IPS DF 4.7 (cell line): ENCODE results near the gene RPS8.
"Not testable (repeated sequence)": the region's sequence is repeated elsewhere in the genome, so short reads cannot be mapped to it uniquely, and the experiment has no call there.

Experiments
- DNase-seq: peaks from one replicate; pipeline ENCODE4 v3.0.0-alpha.2; 2013; ENCODE audit warnings: low spot score; ENCODE audit errors: extremely low read depth

Gene RPS8

DNA sequence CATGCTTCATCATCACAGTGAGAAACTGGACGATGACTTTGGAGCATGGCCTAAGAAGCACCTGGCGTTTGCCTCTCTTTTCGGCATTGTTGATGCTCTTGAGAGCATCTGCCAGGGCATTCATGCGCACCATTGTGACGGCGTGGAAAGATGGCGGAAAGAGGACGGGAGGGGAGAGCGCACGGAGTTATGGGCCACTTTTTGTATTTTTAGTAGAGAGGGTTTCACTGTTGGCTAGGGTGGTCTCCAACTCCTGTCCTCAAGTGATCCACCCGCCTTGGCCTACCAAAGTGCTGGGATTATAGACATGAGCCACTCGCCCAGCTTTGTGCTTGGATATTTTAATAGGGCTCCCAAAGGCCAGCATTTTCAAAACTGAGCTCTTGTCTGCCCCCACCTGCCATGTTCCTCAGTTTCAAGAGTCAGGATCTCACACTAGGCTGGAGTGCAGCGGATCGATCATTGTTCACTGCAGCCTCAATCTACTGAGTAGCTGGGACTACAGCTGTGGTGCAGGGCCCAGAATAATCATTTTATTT is 5.3 kb downstream of the RPS8 start:
- no peak for DNase-seq

GRCh38 chr1:44783697-44784093 is 8.4 kb downstream of the RPS8 start:
- DNase-seq = no peak

GRCh38 chr1:44784094-44785028 is 9.0 kb downstream of the RPS8 start:
- no peak for DNase-seq

- DNase-seq = no peak
Measured at GRCh38 chr1:44785029-44785380, 9.7 kb downstream of the RPS8 start.

- no peak for DNase-seq
Measured at GRCh38 chr1:44785501-44786137, 10.3 kb downstream of the RPS8 start.

GRCh38 chr1:44786138-44786840 is 10.9 kb downstream of the RPS8 start:
- DNase-seq = peak; percentile 75

GRCh38 chr1:44786841-44787426 is 11.6 kb downstream of the RPS8 start:
- DNase-seq = no peak

DNA sequence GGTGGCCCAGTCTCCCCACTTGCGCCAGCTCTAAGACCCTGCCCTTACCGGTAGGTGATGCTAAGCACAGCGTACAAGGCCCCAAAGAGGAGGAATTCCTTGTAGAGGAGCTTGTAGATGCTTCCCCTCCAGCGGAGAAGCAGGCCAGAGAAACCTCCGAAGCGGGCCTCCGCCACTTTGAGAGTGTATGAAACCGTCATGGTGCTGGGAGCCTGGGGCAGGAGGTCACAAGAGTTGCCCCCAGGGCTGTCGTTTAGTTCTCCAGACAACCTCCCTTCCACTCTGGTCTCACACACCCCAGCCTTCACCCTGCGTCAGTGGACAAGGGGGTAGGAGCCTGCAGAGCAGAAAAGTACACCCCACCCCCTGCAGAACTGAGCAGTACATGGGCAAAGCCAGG is 12.2 kb downstream of the RPS8 start:
- no peak for DNase-seq

GRCh38 chr1:44788120-44788860 is 12.9 kb downstream of the RPS8 start, which contains the start of gene BEST4:
TSS of gene BEST4 (minus strand) at chr1:44788170. CDS start at chr1:44787705, 465 bp downstream.
- DNase-seq = no peak

- DNase-seq = no peak
Measured at GRCh38 chr1:44790968-44791801, 15.8 kb downstream of the RPS8 start.

DNA sequence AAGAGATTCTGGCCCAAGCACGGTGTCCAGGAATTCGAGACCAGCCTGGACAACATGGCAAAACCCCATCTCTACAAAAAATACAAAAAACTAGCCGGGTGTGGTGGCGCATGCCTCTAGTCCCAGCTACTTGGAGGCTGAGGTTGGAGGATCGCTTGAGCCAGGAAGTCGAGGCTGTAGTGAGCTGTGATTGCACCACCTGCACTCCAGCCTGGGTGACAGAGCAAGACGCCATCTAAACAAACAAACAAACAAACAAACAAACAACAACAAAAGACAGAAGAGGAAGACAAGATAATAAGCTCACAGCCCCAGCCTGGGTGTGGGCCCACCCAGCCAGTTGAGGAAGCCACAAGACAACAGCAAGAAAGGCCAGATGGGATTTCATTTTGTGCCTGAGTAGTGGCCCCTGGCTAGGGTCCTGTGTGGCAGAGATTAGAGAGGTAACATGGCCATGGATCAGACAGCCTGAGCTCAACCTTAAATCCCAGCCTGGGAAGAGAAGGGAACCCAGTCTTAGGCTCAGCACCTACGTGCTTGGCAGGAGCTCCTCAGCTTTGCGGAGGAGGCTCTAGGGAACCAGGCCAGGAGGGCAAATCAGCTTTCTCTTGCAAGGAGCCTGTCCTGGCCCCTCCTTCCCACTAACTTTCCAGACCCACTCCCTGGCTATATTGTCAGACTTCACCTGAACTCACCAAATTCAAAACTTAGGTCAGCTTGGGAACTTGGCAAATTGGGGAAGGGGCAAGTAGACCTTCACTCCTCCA is 17.6 kb downstream of the RPS8 start:
- DNase-seq = no peak

DNA sequence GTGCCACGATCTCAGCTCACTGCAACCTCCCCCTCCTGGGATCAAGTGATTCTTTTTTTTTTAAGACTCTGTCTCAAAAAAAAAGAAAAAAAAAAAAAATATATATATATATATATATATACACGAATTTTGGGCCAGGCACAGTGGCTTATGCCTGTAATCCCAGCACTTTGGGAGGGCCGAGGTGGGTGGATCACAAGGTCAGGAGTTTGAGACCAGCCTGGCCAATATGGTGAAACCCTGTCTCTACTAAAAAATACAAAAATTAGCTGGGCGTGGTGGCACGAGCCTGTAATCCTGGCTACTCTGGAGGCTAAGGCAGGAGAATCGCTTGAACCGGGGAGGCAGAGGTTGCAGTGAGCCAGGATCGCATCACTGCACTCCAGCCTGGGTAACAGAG is 22.5 kb downstream of the RPS8 start:
- DNase-seq = not testable (repeated sequence)

- DNase-seq = no peak
Measured at GRCh38 chr1:44798481-44799365, 23.4 kb downstream of the RPS8 start.

- peak; percentile 66 for DNase-seq
Measured at GRCh38 chr1:44799770-44800584, 24.6 kb downstream of the RPS8 start, which contains the start of gene PLK3. TSS of gene PLK3 (plus strand) at chr1:44800377. CDS start at chr1:44800464, 87 bp downstream.

DNA sequence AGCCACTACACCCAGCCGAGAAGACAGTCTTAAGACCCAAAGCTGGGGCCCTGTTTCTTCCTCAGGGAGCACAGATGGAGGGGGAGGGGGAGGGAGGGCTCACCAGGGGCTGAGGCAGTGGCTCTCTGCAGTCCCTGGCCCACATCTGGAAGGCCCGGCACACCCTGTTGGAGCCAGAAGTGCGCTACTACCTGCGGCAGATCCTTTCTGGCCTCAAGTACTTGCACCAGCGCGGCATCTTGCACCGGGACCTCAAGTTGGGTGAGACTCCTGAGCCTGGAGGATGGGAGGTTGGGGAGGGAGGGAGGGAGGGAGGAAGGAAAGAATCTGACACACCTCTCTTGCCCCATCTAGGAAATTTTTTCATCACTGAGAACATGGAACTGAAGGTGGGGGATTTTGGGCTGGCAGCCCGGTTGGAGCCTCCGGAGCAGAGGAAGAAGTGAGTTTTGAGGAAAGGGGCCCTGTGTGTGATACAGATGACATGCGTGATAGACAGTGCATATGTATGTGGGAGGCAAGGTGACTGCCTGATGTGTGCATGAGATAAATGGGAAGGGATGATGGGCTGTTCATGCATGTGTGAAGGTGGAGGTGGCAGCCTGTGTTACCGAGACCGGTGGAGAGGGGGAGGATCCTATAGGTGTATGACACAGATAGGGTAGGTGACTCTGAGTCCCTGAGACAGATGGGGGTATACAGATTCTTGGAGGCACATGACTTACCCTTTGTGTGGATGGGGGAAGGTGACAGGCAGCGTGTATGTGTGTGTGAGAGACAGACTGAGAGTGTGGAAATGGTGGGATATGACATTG is 26.4 kb downstream of the RPS8 start:
- no peak for DNase-seq
